NCI-H1436 (cell line): ENCODE measurements around the gene BAIAP2L1.

ENCODE experiments used
- DNase-seq: peaks from one replicate; lab custom pipeline; 2025; lab: John Stamatoyannopoulos, UW

The BAIAP2L1 gene

GRCh38 chr7:98293746-98294145, 107.1 kb downstream of the BAIAP2L1 start:
- DNase-seq: no peak

- DNase-seq: no peak
Observed at GRCh38 chr7:98293265-98293664, 107.6 kb downstream of the BAIAP2L1 start.

GRCh38 chr7:98291717-98292116, 109.2 kb downstream of the BAIAP2L1 start:
- no peak for DNase-seq

GRCh38 chr7:98289333-98289875, 111.5 kb downstream of the BAIAP2L1 start:
- DNase-seq: no peak

GRCh38 chr7:98288064-98288823, 112.6 kb downstream of the BAIAP2L1 start:
- DNase-seq: no peak

- DNase-seq: peak; percentile 55
Observed at GRCh38 chr7:98287486-98287959, 113.4 kb downstream of the BAIAP2L1 start.

GRCh38 chr7:98286701-98287485, 114.0 kb downstream of the BAIAP2L1 start:
- no peak for DNase-seq

- no peak for DNase-seq
Observed at GRCh38 chr7:98286093-98286539, 114.8 kb downstream of the BAIAP2L1 start.

- no peak for DNase-seq
Observed at GRCh38 chr7:98285157-98286092, 115.5 kb downstream of the BAIAP2L1 start.

- DNase-seq: no peak
Observed at GRCh38 chr7:98284335-98285036, 116.4 kb downstream of the BAIAP2L1 start.

- DNase-seq: no peak
Observed at GRCh38 chr7:98283887-98284222, 117.0 kb downstream of the BAIAP2L1 start.

GRCh38 chr7:98283127-98283886, 117.6 kb downstream of the BAIAP2L1 start:
- no peak for DNase-seq

- no peak for DNase-seq
Observed at GRCh38 chr7:98282703-98283102, 118.2 kb downstream of the BAIAP2L1 start.

GRCh38 chr7:98281757-98282606, 118.9 kb downstream of the BAIAP2L1 start:
- no peak for DNase-seq

GRCh38 chr7:98280791-98281756, 119.8 kb downstream of the BAIAP2L1 start, which contains the start of gene BRI3:
TSS of gene BRI3 (plus strand) at chr7:98281686. CDS start at chr7:98281796, 110 bp downstream.
- peak; percentile 82 for DNase-seq

GRCh38 chr7:98280296-98280695, 120.6 kb downstream of the BAIAP2L1 start:
- no peak for DNase-seq

- DNase-seq: no peak
Observed at GRCh38 chr7:98278936-98279335, 122.0 kb downstream of the BAIAP2L1 start.

GRCh38 chr7:98278408-98278807, 122.5 kb downstream of the BAIAP2L1 start:
- DNase-seq: no peak
